SU-DHL-6 (cell line): ENCODE measurements around the gene CASP8.

Source experiments
- CTCF ChIP-seq: fragments of 200-600 bp; sonication (generic); IDR thresholded peaks from one replicate; pipeline ENCODE4 v1.5.1; 2017; ENCODE audit warnings: antibody characterized with exemption, mild to moderate bottlenecking, low read length, moderate library complexity; ENCODE audit not compliant: insufficient read depth, poor library complexity, severe bottlenecking
- EZH2phosphoT487 ChIP-seq: fragments of 200-600 bp; sonication (generic), shearing (Covaris generic); conservative IDR thresholded peaks from 2 replicates; pipeline ENCODE4 v1.6.1; 2018; ENCODE audit warnings: mild to moderate bottlenecking, antibody characterized with exemption, low read length, moderate library complexity, mixed read lengths

- TF ChIP-seq CTCF (no peak), EZH2phosphoT487 (no peak)
These were observed 47.5 kb downstream of the CASP8 start for GRCh38 chr2:201307876-201308275.
